SK-N-MC (cell line): ENCODE measurements around the gene SCG5.

Experiments used
- EZH2 ChIP-seq: fragments of 200-600 bp; sonication (generic); IDR thresholded peaks from one replicate; pipeline ENCODE4 v1.6.1; 2017; ENCODE audit warnings: antibody characterized with exemption
- POLR2AphosphoS5 ChIP-seq: IDR thresholded peaks from 2 replicates; pipeline ENCODE4 v1.6.1; 2012; ENCODE audit warnings: mild to moderate bottlenecking, low read depth, low read length, borderline replicate concordance

DNA sequence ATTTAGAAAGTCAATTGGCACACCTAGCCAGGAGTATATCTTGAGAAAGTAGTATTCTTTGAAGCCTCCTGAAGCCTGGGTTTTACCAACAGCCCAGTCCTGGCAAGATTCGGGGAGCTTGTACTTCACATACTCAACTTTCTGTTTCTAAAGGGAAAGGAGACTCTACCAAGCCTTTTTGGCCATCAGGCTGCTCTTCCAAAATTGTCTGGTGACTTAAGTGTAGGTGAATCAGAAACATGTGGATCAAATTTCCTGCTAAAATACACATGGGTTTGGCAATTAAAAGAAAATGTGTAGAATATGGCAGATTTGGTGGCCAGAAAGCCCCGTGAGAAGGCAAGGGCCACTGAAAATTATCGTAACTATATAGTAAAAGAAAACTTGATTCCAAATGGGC, 60.4 kb downstream of the SCG5 start:
- TF ChIP-seq POLR2AphosphoS5, result no peak
- TF ChIP-seq EZH2, result no peak
